Upper lobe of left lung (tissue), 6 donors: ENCODE data around the gene GPR183. TPM values are rescaled to one million over a fixed set of nuclear protein-coding genes. Genes with fewer than 3 reads are reported as not detected.

ENCODE experiments used
- ATAC-seq, 2 donors: fragments of 200-7000 bp; cut with Tn5 transposase; one replicate each; pipeline ENCODE4 v1.9.1; 2022; ENCODE audit warnings: mild to moderate bottlenecking in 2 of 2, moderate library complexity in 2 of 2; ENCODE audit not compliant: low FRiP score in 2 of 2
- DNase-seq, 2 donors: peaks; one replicate each; pipeline ENCODE4 v3.0.0-alpha.2; 2019 to 2020
- H3K27ac ChIP-seq, 4 donors: fragments of 200-600 bp; sonication (generic); one replicate each; pipeline ENCODE4 v1.5.1; 2016 to 2019
- H3K27me3 ChIP-seq, 4 donors: fragments of 200-600 bp; sonication (generic); one replicate each; pipeline ENCODE4 v1.5.1; 2017 to 2019
- H3K36me3 ChIP-seq, 4 donors: fragments of 200-600 bp; sonication (generic); one replicate each; pipeline ENCODE4 v1.5.1; 2016 to 2019
- H3K4me1 ChIP-seq, 4 donors: fragments of 200-600 bp; sonication (generic); one replicate each; pipeline ENCODE4 v1.5.1; 2018 to 2019
- H3K4me3 ChIP-seq, 4 donors: fragments of 200-600 bp; sonication (generic); one replicate each; pipeline ENCODE4 v1.5.1; 2017 to 2019; ENCODE audit warnings: mild to moderate bottlenecking in 2 of 4, moderate library complexity in 1 of 4
- H3K9me3 ChIP-seq, 4 donors: fragments of 200-600 bp; sonication (generic); one replicate each; pipeline ENCODE4 v1.5.1; 2018 to 2019
- EP300 ChIP-seq, 4 donors: sonication (generic); formaldehyde crosslinking; IDR thresholded peaks; one replicate each; pipeline ENCODE4 v1.5.1; 2017; ENCODE audit warnings: antibody characterized with exemption in 4 of 4, control low read depth in 2 of 4
- POLR2A ChIP-seq, 4 donors: fragments of 450-650 bp; IDR thresholded peaks; one replicate each; pipeline ENCODE4 v1.5.1; 2016 to 2017; ENCODE audit warnings: antibody characterized with exemption in 4 of 4, mild to moderate bottlenecking in 2 of 4
- POLR2AphosphoS5 ChIP-seq, 2 donors: sonication (generic); formaldehyde crosslinking; IDR thresholded peaks; one replicate each; pipeline ENCODE4 v1.5.1; 2017; ENCODE audit warnings: antibody characterized with exemption in 2 of 2
- WGBS, 2 donors: methylation state at CpG; one replicate each; pipeline ENCODE4 v1.1.5; 2017 to 2018; 5-methylcytosine and 5-hydroxymethylcytosine counted together
- total RNA-seq, 6 donors: library from RNA; depleted of rRNA in 4 of 6; stranded (reverse); fragments of >200 nt in 4 of 6; gene quantifications; one replicate each; pipeline versions ENCODE4 v1.1.0 to v1.2.1, GENCODE V29; 2016 to 2021
- TF ChIP-seq, protein P1 (sequence below), 6 experiments: fragments of 450-650 bp in 4 of 6; fragments of 200-600 bp in 2 of 6; sonication (generic) in 2 of 6; IDR thresholded peaks; one replicate each; pipeline ENCODE4 v1.5.1; 2016 to 2019; ENCODE audit warnings: antibody characterized with exemption in 6 of 6
- donor health status: DM: no; HTN: no; CAD: no; lungs with moderate emphysema.
- donor health status: DM: no; HTN: yes; CAD: no; lungs with severe emphysema.

GPR183 gene
- total RNA-seq, 6 donors from 2014 or later: 2.6 to 13.5 (median 10.0) TPM

DNA sequence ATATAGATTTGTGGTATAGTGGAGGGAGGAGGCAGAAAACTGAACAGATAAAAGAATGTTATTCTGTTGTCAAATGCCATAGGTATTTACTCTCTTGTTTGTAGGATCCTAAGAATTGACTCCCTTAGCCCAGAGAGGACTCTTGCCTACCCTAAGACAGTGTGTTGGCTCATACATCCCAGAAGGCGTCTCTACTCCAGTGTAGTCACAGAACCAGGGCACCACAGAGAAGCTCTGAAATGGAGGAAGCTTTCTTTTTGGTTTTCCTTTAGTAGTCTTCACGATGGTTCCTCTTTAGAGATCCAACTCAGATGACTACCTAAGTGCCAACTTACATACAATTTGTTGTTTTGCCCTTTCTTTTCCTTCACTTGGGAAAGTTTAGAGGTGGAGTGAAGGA, 14.0 kb downstream of the GPR183 start:
- no peaks in the 10 kb centered on the region for H3K9me3 ChIP-seq
- H3K27me3 ChIP-seq: no peaks in the 10 kb centered on the region
- no peak for DNase-seq
- TF ChIP-seq POLR2A (IDR thresholded peaks at IDR 0.05) (peak in 1 of 4 donors; percentile 19), POLR2AphosphoS5 (IDR thresholded peaks at IDR 0.05) (no peak)
- peaks cover 3 to 17% (median 6%) of the 10 kb centered on the region in 4 donors for H3K4me1 ChIP-seq
- no peak overlapping the region for H3K4me3 ChIP-seq
- ATAC-seq: peak in 1 of 2 donors; percentile 54
- WGBS, 2 donors: 84 to 88% methylated on average over 2 of the region's 2 CpGs
- peaks cover 0 to 7% (median 0%) of the 10 kb centered on the region in 4 donors for H3K36me3 ChIP-seq
- H3K27ac ChIP-seq: no peak overlapping the region

DNA sequence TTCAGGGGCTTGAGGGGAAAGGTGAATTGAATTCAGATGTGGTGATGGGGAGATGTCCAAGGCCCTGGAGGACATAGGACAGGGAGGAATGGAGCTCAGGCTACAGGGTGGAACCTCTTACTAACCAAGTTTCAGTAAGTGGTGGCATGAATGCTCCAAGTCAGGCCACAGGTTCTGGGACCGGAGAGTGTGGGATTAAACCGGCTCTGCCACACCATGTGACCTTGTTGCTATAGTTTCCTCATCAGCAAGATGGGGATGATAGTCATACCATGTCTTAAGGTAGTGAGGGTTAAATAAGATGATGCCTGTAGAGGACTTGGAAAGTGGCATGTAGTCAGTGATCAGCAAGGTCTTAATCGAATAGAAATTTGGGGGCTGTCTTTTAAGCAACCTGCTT, 16.3 kb downstream of the GPR183 start:
- H3K9me3 ChIP-seq: no peaks in the 10 kb centered on the region
- DNase-seq (no peak), ATAC-seq (no peak)
- H3K4me3 ChIP-seq: no peak overlapping the region
- peaks cover 0 to 7% (median 0%) of the 10 kb centered on the region in 4 donors for H3K36me3 ChIP-seq
- H3K27me3 ChIP-seq: no peaks in the 10 kb centered on the region
- H3K4me1 ChIP-seq: peaks cover 9 to 23% (median 12%) of the 10 kb centered on the region in 4 donors
- TF ChIP-seq POLR2A (IDR thresholded peaks at IDR 0.05) (no peak), EP300 (IDR thresholded peaks at IDR 0.05) (no peak), POLR2AphosphoS5 (IDR thresholded peaks at IDR 0.05) (no peak)
- TF ChIP-seq, protein P1, sequence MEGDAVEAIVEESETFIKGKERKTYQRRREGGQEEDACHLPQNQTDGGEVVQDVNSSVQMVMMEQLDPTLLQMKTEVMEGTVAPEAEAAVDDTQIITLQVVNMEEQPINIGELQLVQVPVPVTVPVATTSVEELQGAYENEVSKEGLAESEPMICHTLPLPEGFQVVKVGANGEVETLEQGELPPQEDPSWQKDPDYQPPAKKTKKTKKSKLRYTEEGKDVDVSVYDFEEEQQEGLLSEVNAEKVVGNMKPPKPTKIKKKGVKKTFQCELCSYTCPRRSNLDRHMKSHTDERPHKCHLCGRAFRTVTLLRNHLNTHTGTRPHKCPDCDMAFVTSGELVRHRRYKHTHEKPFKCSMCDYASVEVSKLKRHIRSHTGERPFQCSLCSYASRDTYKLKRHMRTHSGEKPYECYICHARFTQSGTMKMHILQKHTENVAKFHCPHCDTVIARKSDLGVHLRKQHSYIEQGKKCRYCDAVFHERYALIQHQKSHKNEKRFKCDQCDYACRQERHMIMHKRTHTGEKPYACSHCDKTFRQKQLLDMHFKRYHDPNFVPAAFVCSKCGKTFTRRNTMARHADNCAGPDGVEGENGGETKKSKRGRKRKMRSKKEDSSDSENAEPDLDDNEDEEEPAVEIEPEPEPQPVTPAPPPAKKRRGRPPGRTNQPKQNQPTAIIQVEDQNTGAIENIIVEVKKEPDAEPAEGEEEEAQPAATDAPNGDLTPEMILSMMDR (IDR thresholded peaks at IDR 0.05): no peak
- WGBS, 2 donors: 85 to 88% methylated on average over 3 of the region's 3 CpGs
- H3K27ac ChIP-seq: no peak overlapping the region

DNA sequence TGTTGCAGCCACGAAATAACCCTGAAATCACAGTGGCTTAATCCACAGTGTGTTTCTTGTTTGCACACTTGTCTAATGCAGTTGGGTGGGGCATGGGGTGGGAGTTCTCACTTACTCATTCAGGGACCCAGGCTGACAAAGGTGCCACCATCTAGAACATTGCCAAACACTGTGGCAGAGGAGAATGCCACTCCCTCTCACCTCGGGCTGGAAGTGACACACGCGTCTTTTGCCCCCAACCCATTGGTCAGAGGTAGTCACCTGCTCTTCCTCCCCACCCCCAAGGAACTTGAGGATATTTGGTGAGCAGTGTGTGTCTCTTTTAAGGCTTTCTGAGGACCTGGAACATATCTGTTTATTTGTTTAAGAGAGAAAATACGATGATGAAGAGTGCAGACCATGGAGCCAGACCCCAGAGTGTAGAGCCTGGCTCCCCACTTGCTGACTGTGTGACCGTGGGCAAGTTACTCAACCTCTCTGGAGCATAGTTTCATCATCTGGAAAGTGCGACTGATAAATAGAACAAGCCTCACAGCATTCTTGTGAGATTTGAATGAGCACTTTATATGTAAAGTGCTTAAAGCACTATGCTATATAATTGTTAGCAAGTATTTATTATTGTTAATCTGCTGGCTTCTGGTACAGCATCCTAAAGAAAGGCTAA, 17.4 kb downstream of the GPR183 start:
- Histone ChIP-seq H3K9me3 (no peaks in the 10 kb centered on the region), H3K36me3 (peaks cover 0 to under 1% (median 0%) of the 10 kb centered on the region in 4 donors), H3K4me3 (no peak overlapping the region), H3K27me3 (no peaks in the 10 kb centered on the region), H3K27ac (peak overlapping the region in 1 of 4 donors; percentile 3), H3K4me1 (peaks cover 10 to 18% (median 12%) of the 10 kb centered on the region in 4 donors)
- DNase-seq: no peak
- TF ChIP-seq EP300 (IDR thresholded peaks at IDR 0.05): no peak
- whole genome bisulfite sequencing, 2 donors: 67 to 83% methylated on average over 7 of the region's 7 CpGs
- no peak for ATAC-seq

DNA sequence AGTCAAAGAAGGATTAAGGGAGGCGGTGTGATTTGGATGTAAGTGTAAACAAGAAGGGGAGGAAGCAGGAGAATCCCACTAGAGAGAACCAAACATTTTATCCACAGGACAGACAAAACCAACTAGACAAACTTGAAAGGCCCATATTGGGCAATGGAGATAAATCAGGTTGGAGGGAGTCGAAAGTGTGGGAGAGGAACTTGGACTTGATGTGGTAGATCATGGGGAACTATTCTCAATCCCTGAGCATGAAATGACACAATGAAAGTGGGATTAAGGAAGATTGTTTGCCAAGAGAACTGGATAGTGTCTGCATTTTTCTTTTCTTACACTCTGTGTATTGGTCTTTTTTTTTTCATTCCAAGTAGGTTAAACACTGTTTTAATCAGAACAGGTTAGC, 17.9 kb downstream of the GPR183 start:
- no peak overlapping the region for H3K27ac ChIP-seq
- no peaks in the 10 kb centered on the region for H3K27me3 ChIP-seq
- peaks cover 10 to 18% (median 14%) of the 10 kb centered on the region in 4 donors for H3K4me1 ChIP-seq
- peak in 1 of 2 donors; percentile 34 for ATAC-seq
- WGBS, 2 donors: 85 to 87% methylated on average over 2 of the region's 2 CpGs
- no peak overlapping the region for H3K4me3 ChIP-seq
- no peaks in the 10 kb centered on the region for H3K9me3 ChIP-seq
- DNase-seq: no peak
- TF ChIP-seq POLR2AphosphoS5 (IDR thresholded peaks at IDR 0.05): no peak
- TF ChIP-seq, protein P1 (IDR thresholded peaks at IDR 0.05): no peak
- no peak for TF ChIP-seq POLR2A (IDR thresholded peaks at IDR 0.05)
- no peaks in the 10 kb centered on the region for H3K36me3 ChIP-seq

DNA sequence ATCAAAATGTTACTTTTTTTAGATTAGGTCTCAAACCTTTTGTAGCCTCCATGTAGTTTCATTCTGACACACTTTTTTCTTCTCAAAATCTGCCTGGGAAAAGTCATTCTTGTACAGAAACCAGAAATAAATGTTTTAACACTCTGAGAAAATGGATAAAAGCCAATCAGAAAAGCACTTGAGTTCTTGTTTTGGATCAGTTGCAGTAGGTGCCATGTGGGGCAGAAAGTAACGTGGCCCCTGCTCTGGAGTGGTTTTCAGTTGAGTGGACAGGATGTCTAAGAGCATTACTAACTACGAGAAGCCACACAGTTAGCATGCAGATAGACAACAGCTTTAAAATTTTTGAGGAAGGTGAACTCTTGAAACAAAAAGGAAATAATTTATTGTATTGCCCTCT, 19.1 kb downstream of the GPR183 start:
- ATAC-seq (peak in 1 of 2 donors; percentile 36), DNase-seq (no peak)
- Histone ChIP-seq H3K27me3 (no peaks in the 10 kb centered on the region), H3K27ac (no peak overlapping the region), H3K4me3 (no peak overlapping the region), H3K4me1 (peaks cover 14 to 22% (median 19%) of the 10 kb centered on the region in 4 donors), H3K36me3 (no peaks in the 10 kb centered on the region), H3K9me3 (no peaks in the 10 kb centered on the region)
- TF ChIP-seq, protein P1 (IDR thresholded peaks at IDR 0.05): no peak
- TF ChIP-seq POLR2AphosphoS5 (IDR thresholded peaks at IDR 0.05) (no peak), POLR2A (IDR thresholded peaks at IDR 0.05) (no peak), EP300 (IDR thresholded peaks at IDR 0.05) (no peak)
- 28 to 51% methylated on average over 2 of the region's 2 CpGs for WGBS, 2 donors

DNA sequence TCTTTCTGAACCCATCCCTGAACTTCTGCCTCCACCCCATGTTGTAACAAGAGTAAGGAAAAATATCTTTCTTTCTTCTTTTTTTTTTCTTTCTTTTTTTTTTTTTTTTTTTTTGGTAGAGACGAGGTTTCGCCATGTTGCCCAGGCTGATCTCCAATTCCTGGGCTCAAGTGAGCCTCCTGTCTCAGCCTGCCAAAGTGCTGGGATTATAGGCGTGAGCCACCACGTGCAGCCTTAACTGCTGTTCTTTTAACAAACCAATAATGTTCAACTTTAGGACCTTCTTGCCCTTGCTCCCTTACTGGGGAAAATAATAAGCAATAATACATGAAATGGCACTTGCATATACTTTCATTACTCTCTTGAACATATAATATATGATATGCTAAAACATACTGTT, 19.6 kb downstream of the GPR183 start:
- 70 to 71% methylated on average over 4 of the region's 4 CpGs for WGBS, 2 donors
- Histone ChIP-seq H3K36me3 (no peaks in the 10 kb centered on the region), H3K27ac (no peak overlapping the region), H3K4me3 (no peak overlapping the region), H3K27me3 (no peaks in the 10 kb centered on the region), H3K4me1 (peaks cover 19 to 27% (median 24%) of the 10 kb centered on the region in 4 donors), H3K9me3 (no peaks in the 10 kb centered on the region)
- DNase-seq: no peak
- no peak for ATAC-seq
- TF ChIP-seq, protein P1 (IDR thresholded peaks at IDR 0.05): no peak
- no peak for TF ChIP-seq POLR2A (IDR thresholded peaks at IDR 0.05)
- no peak for TF ChIP-seq EP300 (IDR thresholded peaks at IDR 0.05)
- TF ChIP-seq POLR2AphosphoS5 (IDR thresholded peaks at IDR 0.05): no peak
